ENCODE measurements around the gene WAC.
"Not testable (repeated sequence)": the region's sequence is repeated elsewhere in the genome, so short reads cannot be mapped to it uniquely, and the experiment has no call there.

Gene WAC

DNA sequence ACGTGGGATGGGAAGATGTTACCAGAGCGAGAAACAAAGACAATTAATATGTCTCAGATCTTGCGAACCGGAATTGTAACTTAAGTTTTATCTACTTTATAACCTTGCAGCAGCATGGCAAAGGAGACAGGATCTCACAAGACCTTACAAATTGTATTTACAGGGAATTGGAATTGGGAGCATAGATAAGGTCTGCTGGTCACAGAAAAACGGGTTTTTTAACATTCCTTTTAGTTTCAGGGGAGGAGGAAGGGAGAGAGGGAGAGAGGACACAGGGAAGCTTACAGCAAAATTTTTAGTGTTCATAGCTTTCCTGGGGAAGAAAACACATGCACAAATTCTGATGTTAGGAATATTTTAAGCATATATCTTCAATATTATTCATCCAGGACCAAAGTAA lies 32.7 kb upstream of the WAC start:
- 75 to 82% methylated on average over 3 to 5 of the region's 5 CpGs for WGBS, 2 experiments (ENCODE audit: insufficient coverage in 2 of 2)
- not testable (repeated sequence) for H3K9me3 ChIP-seq (ENCODE audit: control insufficient read depth, low read length); H3K36me3 ChIP-seq (ENCODE audit: control insufficient read depth, insufficient read depth, low read length); H3K4me3 ChIP-seq (ENCODE audit: extremely low read depth, insufficient read depth, low read length, poor library complexity, severe bottlenecking); H3K27ac ChIP-seq (ENCODE audit: low read depth, low read length, severe bottlenecking); H3K4me1 ChIP-seq (ENCODE audit: control insufficient read depth, insufficient read depth, low read length, poor library complexity, severe bottlenecking)

DNA sequence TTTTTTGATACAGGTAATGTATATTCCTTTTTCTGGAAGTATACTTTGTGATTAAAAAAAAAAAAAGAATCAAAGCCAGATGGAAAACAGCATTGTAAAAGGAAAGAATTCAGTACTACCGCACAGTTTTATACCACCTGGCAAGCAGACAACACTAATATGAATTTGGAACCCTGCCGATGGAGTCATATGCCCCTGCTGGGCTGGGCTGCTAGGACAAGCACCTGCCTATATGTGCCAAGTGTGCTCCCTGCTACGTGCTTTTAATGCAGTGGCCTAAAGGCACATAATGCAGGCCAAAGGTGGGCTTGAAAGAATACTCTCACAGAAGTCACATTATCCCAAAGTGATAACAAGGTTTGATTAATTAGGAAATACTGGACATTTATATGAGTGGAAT lies 29.8 kb upstream of the WAC start:
- Histone ChIP-seq H3K4me1 (ENCODE audit: control insufficient read depth, insufficient read depth, low read length, poor library complexity, severe bottlenecking) (no peaks in the 10 kb centered on the region), H3K27ac (ENCODE audit: low read depth, low read length, severe bottlenecking) (no peak overlapping the region), H3K36me3 (ENCODE audit: control insufficient read depth, insufficient read depth, low read length) (no peaks in the 10 kb centered on the region), H3K9me3 (ENCODE audit: control insufficient read depth, low read length) (no peaks in the 10 kb centered on the region), H3K4me3 (ENCODE audit: extremely low read depth, insufficient read depth, low read length, poor library complexity, severe bottlenecking) (no peak overlapping the region)
- 80 to 86% methylated on average over 1 of the region's 3 CpGs for WGBS, 2 experiments (ENCODE audit: insufficient coverage in 2 of 2)

DNA sequence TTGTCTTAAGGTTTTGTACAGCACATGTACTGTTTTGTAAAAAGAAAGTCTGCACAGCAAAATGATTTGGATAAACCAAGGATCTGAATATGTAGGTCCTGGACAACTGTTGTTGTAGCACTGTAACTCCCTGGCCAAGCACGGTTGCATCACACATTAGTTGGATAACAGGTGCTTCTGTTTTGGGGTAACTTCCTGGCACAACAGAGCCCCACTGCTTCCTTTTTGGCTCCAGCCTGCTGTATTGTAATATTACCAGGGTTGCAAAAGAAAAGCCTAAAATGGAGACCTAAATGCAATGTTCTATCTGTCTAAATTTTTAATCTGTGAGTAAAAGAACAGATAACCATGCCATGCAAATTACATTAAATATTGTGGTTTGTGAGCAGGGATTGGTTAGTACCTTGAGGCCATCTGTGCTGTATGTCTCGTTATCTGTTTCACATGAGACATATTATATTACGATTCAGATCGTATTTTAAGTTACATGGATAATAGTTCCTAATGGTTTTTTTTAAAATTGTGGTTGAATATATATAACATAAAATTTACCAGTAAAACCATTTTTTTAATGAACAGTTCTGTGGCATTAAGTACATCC lies 27.5 kb upstream of the WAC start:
- Histone ChIP-seq H3K4me3 (ENCODE audit: extremely low read depth, insufficient read depth, low read length, poor library complexity, severe bottlenecking) (no peak overlapping the region), H3K27ac (ENCODE audit: low read depth, low read length, severe bottlenecking) (no peak overlapping the region), H3K36me3 (ENCODE audit: control insufficient read depth, insufficient read depth, low read length) (no peaks in the 10 kb centered on the region), H3K4me1 (ENCODE audit: control insufficient read depth, insufficient read depth, low read length, poor library complexity, severe bottlenecking) (no peaks in the 10 kb centered on the region), H3K9me3 (ENCODE audit: control insufficient read depth, low read length) (no peaks in the 10 kb centered on the region)
- 91 to 100% methylated on average over 1 of the region's 4 CpGs for WGBS, 2 experiments (ENCODE audit: insufficient coverage in 2 of 2)

DNA sequence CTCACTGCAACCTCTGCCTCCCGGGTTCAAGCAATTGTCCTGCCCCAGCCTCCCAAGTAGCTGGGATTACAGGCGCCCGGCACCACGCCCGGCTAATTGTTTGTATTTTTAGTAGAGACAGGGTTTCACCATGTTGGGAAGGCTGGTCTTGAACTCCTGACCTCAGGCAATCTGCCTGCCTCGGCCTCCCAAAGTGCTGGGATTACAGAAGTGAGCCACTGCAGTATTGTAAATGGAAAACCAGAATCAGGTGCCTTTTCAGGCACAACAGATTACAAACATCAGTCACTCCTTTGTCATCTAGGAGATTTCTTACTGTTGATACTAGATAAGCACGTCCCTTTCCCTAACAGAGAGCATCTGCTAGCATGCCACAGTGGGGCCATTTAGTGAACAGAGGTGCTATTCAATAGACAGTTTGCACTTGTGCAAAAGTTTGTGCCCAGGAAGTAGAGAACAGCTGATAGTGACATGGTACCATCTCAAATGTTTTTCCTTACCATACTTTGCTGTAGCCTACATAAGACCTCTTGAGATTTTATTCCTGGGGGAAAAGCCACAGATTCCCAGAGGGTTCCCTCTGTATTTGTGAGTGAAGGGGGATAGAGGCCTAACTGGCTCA lies 24.5 kb upstream of the WAC start:
- Histone ChIP-seq H3K36me3 (ENCODE audit: control insufficient read depth, insufficient read depth, low read length) (no peaks in the 10 kb centered on the region), H3K9me3 (ENCODE audit: control insufficient read depth, low read length) (no peaks in the 10 kb centered on the region), H3K4me3 (ENCODE audit: extremely low read depth, insufficient read depth, low read length, poor library complexity, severe bottlenecking) (no peak overlapping the region), H3K4me1 (ENCODE audit: control insufficient read depth, insufficient read depth, low read length, poor library complexity, severe bottlenecking) (no peaks in the 10 kb centered on the region), H3K27ac (ENCODE audit: low read depth, low read length, severe bottlenecking) (no peak overlapping the region)
- WGBS, 2 experiments (ENCODE audit: insufficient coverage in 2 of 2): 79 to 88% methylated on average over 3 to 4 of the region's 7 CpGs

DNA sequence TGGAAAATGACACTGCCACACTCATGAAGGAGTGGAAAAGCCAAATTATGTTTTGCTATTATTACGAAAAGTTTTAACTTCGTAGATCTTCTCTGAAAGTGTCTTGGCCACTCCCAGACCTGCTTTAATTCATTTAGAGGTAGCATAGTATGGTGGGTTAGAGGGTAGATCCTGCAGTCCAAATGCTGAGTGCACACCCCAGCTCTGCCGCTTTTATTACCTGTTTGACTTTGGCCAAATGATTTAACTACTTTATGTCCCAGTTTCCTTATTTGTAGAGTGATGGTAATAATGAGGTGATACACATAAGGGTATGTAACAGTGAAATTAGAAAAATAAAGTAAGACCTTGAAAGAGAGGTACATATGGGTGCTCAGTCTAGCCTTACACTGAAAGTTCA lies 23.6 kb upstream of the WAC start:
- H3K9me3 ChIP-seq (ENCODE audit: control insufficient read depth, low read length): no peaks in the 10 kb centered on the region
- no peak overlapping the region for H3K27ac ChIP-seq (ENCODE audit: low read depth, low read length, severe bottlenecking)
- H3K36me3 ChIP-seq (ENCODE audit: control insufficient read depth, insufficient read depth, low read length): no peaks in the 10 kb centered on the region
- no peaks in the 10 kb centered on the region for H3K4me1 ChIP-seq (ENCODE audit: control insufficient read depth, insufficient read depth, low read length, poor library complexity, severe bottlenecking)
- no peak overlapping the region for H3K4me3 ChIP-seq (ENCODE audit: extremely low read depth, insufficient read depth, low read length, poor library complexity, severe bottlenecking)
- 90% methylated on average over 2 of the region's 3 CpGs; no CpG with 5 or more reads in 1 of the 2 experiments for WGBS, 2 experiments (ENCODE audit: insufficient coverage in 2 of 2)

DNA sequence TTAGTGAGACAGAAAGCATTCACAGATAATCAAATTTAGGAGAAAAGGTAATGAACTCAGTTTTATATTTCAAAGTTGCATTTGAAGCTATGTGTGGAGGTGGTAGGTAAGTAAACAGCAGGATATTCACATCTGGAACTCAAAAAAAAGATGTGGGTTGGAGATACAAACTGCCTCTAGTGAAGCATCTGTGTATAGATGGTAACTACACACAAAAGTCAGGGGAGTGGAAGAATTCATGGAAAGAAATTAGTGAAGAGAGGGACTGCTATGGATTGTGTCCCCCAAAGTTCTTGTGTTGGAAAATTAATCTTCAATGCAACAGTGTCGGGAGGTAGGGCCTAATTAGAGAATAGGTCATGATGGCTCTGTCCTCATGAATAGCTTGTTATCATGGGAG lies 18.3 kb upstream of the WAC start:
- no peak overlapping the region for H3K27ac ChIP-seq (ENCODE audit: low read depth, low read length, severe bottlenecking)
- H3K4me1 ChIP-seq (ENCODE audit: control insufficient read depth, insufficient read depth, low read length, poor library complexity, severe bottlenecking): no peaks in the 10 kb centered on the region
- H3K36me3 ChIP-seq (ENCODE audit: control insufficient read depth, insufficient read depth, low read length): no peaks in the 10 kb centered on the region
- no peaks in the 10 kb centered on the region for H3K9me3 ChIP-seq (ENCODE audit: control insufficient read depth, low read length)
- WGBS, 2 experiments (ENCODE audit: insufficient coverage in 2 of 2): 80 to 92% methylated on average over 1 of the region's 1 CpG
- H3K4me3 ChIP-seq (ENCODE audit: extremely low read depth, insufficient read depth, low read length, poor library complexity, severe bottlenecking): no peak overlapping the region

DNA sequence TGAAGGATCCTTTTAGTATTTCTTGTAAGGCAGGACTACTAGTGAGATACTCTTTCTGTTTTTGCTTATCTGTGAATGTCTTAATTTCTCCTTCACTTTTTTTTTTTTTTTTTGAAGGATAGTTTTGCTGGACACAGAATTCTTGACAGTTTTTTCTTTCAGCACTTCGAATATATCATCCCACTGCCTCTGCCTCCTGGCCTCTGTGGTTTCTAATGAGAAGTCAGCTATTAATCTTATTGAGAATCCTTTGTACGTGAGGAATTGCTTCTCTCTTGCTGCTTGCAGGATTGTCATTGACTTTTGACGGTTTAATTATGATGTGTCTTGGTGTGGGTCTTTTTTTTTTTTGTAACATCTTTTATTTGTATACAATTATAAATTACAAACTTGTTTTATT lies 12.6 kb upstream of the WAC start:
- Histone ChIP-seq H3K36me3 (ENCODE audit: control insufficient read depth, insufficient read depth, low read length) (peaks cover 20% of the 10 kb centered on the region), H3K27ac (ENCODE audit: low read depth, low read length, severe bottlenecking) (no peak overlapping the region), H3K4me3 (ENCODE audit: extremely low read depth, insufficient read depth, low read length, poor library complexity, severe bottlenecking) (no peak overlapping the region), H3K9me3 (ENCODE audit: control insufficient read depth, low read length) (peaks cover 19% of the 10 kb centered on the region), H3K4me1 (ENCODE audit: control insufficient read depth, insufficient read depth, low read length, poor library complexity, severe bottlenecking) (no peaks in the 10 kb centered on the region)
- WGBS, 2 experiments (ENCODE audit: insufficient coverage in 2 of 2): 100% methylated on average over 1 of the region's 3 CpGs; no CpG with 5 or more reads in 1 of the 2 experiments

DNA sequence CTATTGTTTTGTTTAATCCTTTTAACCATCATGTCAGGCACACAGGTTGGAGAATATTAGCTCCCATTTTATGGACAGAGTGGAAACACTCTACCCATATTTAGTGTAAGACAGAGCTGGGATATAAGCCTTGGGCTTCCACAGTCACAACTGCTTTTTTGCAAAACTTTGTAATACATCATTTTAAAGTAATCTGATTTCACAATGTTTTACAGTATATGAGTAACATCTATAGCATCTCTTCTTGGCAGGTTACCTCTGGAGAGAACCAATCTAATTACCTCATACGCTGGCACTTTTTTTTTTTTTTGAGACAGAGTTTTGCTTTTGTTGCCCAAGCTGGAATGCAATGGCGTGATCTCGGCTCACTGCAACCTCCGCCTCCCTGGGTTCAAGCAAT lies 12.1 kb upstream of the WAC start:
- H3K4me3 ChIP-seq (ENCODE audit: extremely low read depth, insufficient read depth, low read length, poor library complexity, severe bottlenecking); H3K27ac ChIP-seq (ENCODE audit: low read depth, low read length, severe bottlenecking); H3K4me1 ChIP-seq (ENCODE audit: control insufficient read depth, insufficient read depth, low read length, poor library complexity, severe bottlenecking): not testable (repeated sequence)
- Histone ChIP-seq H3K36me3 (ENCODE audit: control insufficient read depth, insufficient read depth, low read length) (peaks cover 25% of the 10 kb centered on the region), H3K9me3 (ENCODE audit: control insufficient read depth, low read length) (peaks cover 19% of the 10 kb centered on the region)
- 83 to 97% methylated on average over 4 of the region's 4 CpGs for WGBS, 2 experiments (ENCODE audit: insufficient coverage in 2 of 2)

DNA sequence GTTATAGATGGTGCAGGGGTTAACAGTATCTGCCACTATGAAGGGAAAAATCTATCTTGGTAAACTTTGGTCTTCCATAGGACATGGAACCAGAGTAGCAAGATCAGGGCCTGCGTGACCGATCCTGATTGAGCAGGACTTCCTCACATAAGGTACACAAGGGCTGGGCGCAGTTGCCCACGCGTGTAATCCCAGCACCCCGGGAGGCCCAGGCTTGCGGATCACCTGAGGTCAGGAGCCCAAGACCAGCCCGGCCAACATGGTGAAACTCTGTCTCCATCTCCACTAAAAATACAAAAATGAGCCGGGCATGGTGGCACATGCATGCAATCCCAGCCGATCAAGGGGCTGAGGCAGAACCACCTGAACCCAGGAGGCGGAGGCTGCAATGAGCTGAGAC lies 11.0 kb upstream of the WAC start:
- Histone ChIP-seq H3K36me3 (ENCODE audit: control insufficient read depth, insufficient read depth, low read length) (peaks cover 30% of the 10 kb centered on the region), H3K9me3 (ENCODE audit: control insufficient read depth, low read length) (peaks cover 19% of the 10 kb centered on the region)
- 95 to 96% methylated on average over 7 to 8 of the region's 11 CpGs for WGBS, 2 experiments (ENCODE audit: insufficient coverage in 2 of 2)
- H3K4me1 ChIP-seq (ENCODE audit: control insufficient read depth, insufficient read depth, low read length, poor library complexity, severe bottlenecking); H3K4me3 ChIP-seq (ENCODE audit: extremely low read depth, insufficient read depth, low read length, poor library complexity, severe bottlenecking); H3K27ac ChIP-seq (ENCODE audit: low read depth, low read length, severe bottlenecking): not testable (repeated sequence)

DNA sequence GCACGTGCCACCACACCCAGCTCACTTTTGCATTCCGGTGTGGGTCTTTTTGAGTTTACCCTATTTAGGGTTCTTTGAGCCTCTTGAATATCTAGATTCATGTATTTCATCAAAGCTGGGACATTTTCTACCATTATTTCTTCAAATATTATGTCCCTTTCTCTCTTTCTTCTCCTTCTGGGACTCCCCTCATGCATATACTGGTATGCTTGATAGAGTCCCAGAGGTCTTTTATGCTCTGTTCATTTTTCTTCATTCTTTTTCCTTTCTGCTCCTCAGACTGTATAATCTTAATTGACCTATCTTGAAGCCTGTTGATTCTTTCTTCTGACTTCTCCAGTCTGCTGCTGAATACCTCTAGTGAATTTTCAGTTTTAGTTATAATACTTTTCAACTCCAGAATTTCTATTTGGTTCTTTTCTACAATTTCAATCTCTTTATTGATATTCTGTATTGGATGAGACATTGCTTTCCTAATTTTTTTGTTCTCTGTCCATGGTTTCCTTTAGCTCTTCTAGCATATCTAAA lies 9.1 kb upstream of the WAC start:
- 87 to 100% methylated on average over 1 to 2 of the region's 2 CpGs for WGBS, 2 experiments (ENCODE audit: insufficient coverage in 2 of 2)
- Histone ChIP-seq H3K4me1 (ENCODE audit: control insufficient read depth, insufficient read depth, low read length, poor library complexity, severe bottlenecking) (no peaks in the 10 kb centered on the region), H3K9me3 (ENCODE audit: control insufficient read depth, low read length) (peaks cover 19% of the 10 kb centered on the region), H3K27ac (ENCODE audit: low read depth, low read length, severe bottlenecking) (no peak overlapping the region), H3K36me3 (ENCODE audit: control insufficient read depth, insufficient read depth, low read length) (peaks cover 30% of the 10 kb centered on the region), H3K4me3 (ENCODE audit: extremely low read depth, insufficient read depth, low read length, poor library complexity, severe bottlenecking) (no peak overlapping the region)

DNA sequence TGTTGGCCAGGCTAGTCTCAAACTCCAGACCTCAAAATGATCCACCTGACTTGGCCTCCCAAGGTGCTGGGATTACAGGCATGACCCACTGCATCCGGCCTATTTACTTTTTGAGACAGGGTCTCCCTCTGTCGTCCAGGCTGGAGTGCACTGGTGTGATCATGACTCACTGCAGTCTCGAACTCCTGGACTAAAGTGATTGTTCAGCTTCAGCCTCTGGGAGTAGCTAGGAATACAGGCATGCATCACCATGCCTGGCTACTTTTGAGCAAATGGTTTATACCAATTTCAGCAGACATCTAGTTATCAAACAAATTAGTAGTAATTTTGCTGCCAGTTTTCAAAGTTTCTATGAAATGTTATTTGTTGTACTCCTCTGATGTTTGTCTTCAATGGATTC lies 2.2 kb upstream of the WAC start:
- Histone ChIP-seq H3K4me1 (ENCODE audit: control insufficient read depth, insufficient read depth, low read length, poor library complexity, severe bottlenecking) (peaks cover 6% of the 10 kb centered on the region), H3K27ac (ENCODE audit: low read depth, low read length, severe bottlenecking) (no peak overlapping the region), H3K9me3 (ENCODE audit: control insufficient read depth, low read length) (no peaks in the 10 kb centered on the region), H3K4me3 (ENCODE audit: extremely low read depth, insufficient read depth, low read length, poor library complexity, severe bottlenecking) (no peak overlapping the region), H3K36me3 (ENCODE audit: control insufficient read depth, insufficient read depth, low read length) (peaks cover 26% of the 10 kb centered on the region)
- WGBS, 2 experiments (ENCODE audit: insufficient coverage in 2 of 2): 71 to 91% methylated on average over 3 of the region's 3 CpGs

All from mesodermal cell (in vitro differentiated cells).